Liver (tissue), 9 donors: ENCODE results near the gene EME1. TPM values are rescaled to one million over a fixed set of nuclear protein-coding genes. Genes with fewer than 3 reads are reported as not detected.

Source experiments
- DNase-seq: peaks from one replicate; pipeline ENCODE4 v3.0.0-alpha.2; 2017; ENCODE audit warnings: low spot score
- H3K27ac ChIP-seq, 2 donors: one replicate each; pipeline ENCODE4 v1.7.0; 2013; ENCODE audit warnings: inconsistent platforms in 2 of 2, low read length in 2 of 2, control low read depth in 1 of 2, low read depth in 1 of 2, mild to moderate bottlenecking in 1 of 2
- H3K27me3 ChIP-seq, 4 donors: one replicate each; pipeline versions ENCODE4 v1.6.1 to v1.7.0; 2013; ENCODE audit warnings: low read length in 3 of 4, inconsistent platforms in 1 of 4, mild to moderate bottlenecking in 1 of 4, moderate library complexity in 1 of 4; ENCODE audit not compliant: control insufficient read depth in 4 of 4, insufficient read depth in 4 of 4
- H3K36me3 ChIP-seq, 4 donors: one replicate each; pipeline versions ENCODE4 v1.6.1 to v1.7.0; 2013; ENCODE audit warnings: low read length in 3 of 4, mild to moderate bottlenecking in 3 of 4, low read depth in 1 of 4, moderate library complexity in 1 of 4; ENCODE audit not compliant: control insufficient read depth in 4 of 4, insufficient read depth in 3 of 4
- H3K4me1 ChIP-seq, 4 donors: one replicate each; pipeline versions ENCODE4 v1.6.1 to v1.7.0; 2013; ENCODE audit warnings: low read length in 3 of 4, mild to moderate bottlenecking in 3 of 4, moderate library complexity in 1 of 4; ENCODE audit not compliant: control insufficient read depth in 4 of 4, insufficient read depth in 4 of 4
- H3K4me3 ChIP-seq, 3 donors: one replicate each; pipeline versions ENCODE4 v1.6.1 to v1.7.0; 2013; ENCODE audit warnings: low read length in 3 of 3, control low read depth in 1 of 3, low read depth in 1 of 3, mild to moderate bottlenecking in 1 of 3
- H3K9ac ChIP-seq, 2 donors: one replicate each; pipeline ENCODE4 v1.7.0; 2013; ENCODE audit warnings: low read length in 2 of 2, mild to moderate bottlenecking in 2 of 2, moderate library complexity in 2 of 2, control low read depth in 1 of 2, low read depth in 1 of 2
- H3K9me3 ChIP-seq, 4 donors: one replicate each; pipeline versions ENCODE4 v1.6.1 to v1.7.0; 2013; ENCODE audit warnings: low read length in 3 of 4; ENCODE audit not compliant: control insufficient read depth in 4 of 4
- ATF3 ChIP-seq: IDR thresholded peaks from 2 replicates; pipeline ENCODE4 v1.6.1; 2016; ENCODE audit warnings: antibody characterized with exemption
- CTCF ChIP-seq: fragments of 150-350 bp; IDR thresholded peaks from 2 replicates; pipeline ENCODE4 v1.5.1; 2017; ENCODE audit warnings: improper control_type of control experiment, low read depth, low read length; ENCODE audit not compliant: missing input control
- EGR1 ChIP-seq, 2 donors: IDR thresholded peaks; 2 replicates each; pipeline ENCODE4 v1.6.1; 2016 to 2018; ENCODE audit warnings: antibody characterized with exemption in 2 of 2, low read depth in 2 of 2
- FOXA1 ChIP-seq: IDR thresholded peaks from 2 replicates; pipeline ENCODE4 v1.6.1; 2016; ENCODE audit warnings: antibody characterized with exemption
- FOXA2 ChIP-seq: IDR thresholded peaks from 2 replicates; pipeline ENCODE4 v1.6.1; 2016; ENCODE audit warnings: antibody characterized with exemption
- GABPA ChIP-seq, 2 donors: IDR thresholded peaks in 1 of 2; conservative IDR thresholded peaks in 1 of 2; 2 replicates each; pipeline ENCODE4 v1.6.1; 2016; ENCODE audit warnings: antibody characterized with exemption in 2 of 2, mild to moderate bottlenecking in 1 of 2, moderate library complexity in 1 of 2
- HNF4A ChIP-seq, 2 donors: conservative IDR thresholded peaks; 2 replicates each; pipeline ENCODE4 v1.6.1; 2016; ENCODE audit warnings: antibody characterized with exemption in 2 of 2, mild to moderate bottlenecking in 2 of 2
- HNF4G ChIP-seq: IDR thresholded peaks from 2 replicates; pipeline ENCODE4 v1.6.1; 2016; ENCODE audit warnings: antibody characterized with exemption
- NR2F2 ChIP-seq: IDR thresholded peaks from 2 replicates; pipeline ENCODE4 v1.6.1; 2016; ENCODE audit warnings: antibody characterized with exemption
- RAD21 ChIP-seq, 2 donors: IDR thresholded peaks; 2 replicates each; pipeline ENCODE4 v1.6.1; 2016; ENCODE audit warnings: antibody characterized with exemption in 2 of 2, mild to moderate bottlenecking in 2 of 2
- REST ChIP-seq: IDR thresholded peaks from 2 replicates; pipeline ENCODE4 v1.6.1; 2016; ENCODE audit warnings: antibody characterized with exemption, mild to moderate bottlenecking
- RXRA ChIP-seq, 2 donors: IDR thresholded peaks; 2 replicates each; pipeline ENCODE4 v1.6.1; 2017 to 2018; ENCODE audit warnings: antibody characterized with exemption in 2 of 2, mild to moderate bottlenecking in 1 of 2
- SP1 ChIP-seq: IDR thresholded peaks from 2 replicates; pipeline ENCODE4 v1.6.1; 2018; ENCODE audit warnings: antibody characterized with exemption, mild to moderate bottlenecking
- TAF1 ChIP-seq: conservative IDR thresholded peaks from 2 replicates; pipeline ENCODE4 v1.6.1; 2016; ENCODE audit warnings: antibody characterized with exemption, mild to moderate bottlenecking
- YY1 ChIP-seq: IDR thresholded peaks from 2 replicates; pipeline ENCODE4 v1.6.1; 2016; ENCODE audit warnings: antibody characterized with exemption, mild to moderate bottlenecking
- ZBTB33 ChIP-seq: IDR thresholded peaks from 2 replicates; pipeline ENCODE4 v1.6.1; 2016; ENCODE audit warnings: antibody characterized with exemption
- WGBS: extraction: QIAGEN DNeasy Blood & Tissue Kit; methylation state at CpG from one replicate; pipeline ENCODE4 v1.1.7; 2013; 5-methylcytosine and 5-hydroxymethylcytosine counted together
- polyA plus RNA-seq, 2 donors: library from polyadenylated mRNA; stranded (reverse) in 1 of 2; unstranded in 1 of 2; fragments of 200-250 nt in 1 of 2; fragments of >200 nt in 1 of 2; fragmentation: Nextera tagmentation in 1 of 2; extraction: Ambion mirVana in 1 of 2; gene quantifications; one replicate each; pipeline versions ENCODE4 v1.2.1 to v1.2.3, GENCODE V29; 2013 to 2015
- total RNA-seq, 2 donors: library from RNA; depleted of rRNA; stranded (reverse); fragments of >200 nt; gene quantifications; one replicate each; pipeline ENCODE4 v1.2.3, GENCODE V29; 2014
- donor health status: healthy.
- donor health status: healthy.
- donor health status: healthy.
- donor health status: healthy.
- donor health status: healthy.

EME1 gene
- total and polyA plus RNA-seq, 4 donors, result 0.08 to 3.4 (median 0.35) TPM

- TF ChIP-seq GABPA (IDR thresholded peaks at IDR 0.05 in 1 of 2, conservative IDR thresholded peaks at IDR 0.05 in 1 of 2), result no peak
- no peak for TF ChIP-seq ATF3
- no peak for TF ChIP-seq FOXA2
- DNase-seq, result no peak
- Histone ChIP-seq H3K9me3 (no peaks in the 10 kb centered on the region), H3K4me3 (no peak overlapping the region), H3K9ac (no peak overlapping the region), H3K27me3 (no peaks in the 10 kb centered on the region), H3K36me3 (peaks cover 8 to 54% (median 38%) of the 10 kb centered on the region in 4 donors), H3K4me1 (no peaks in the 10 kb centered on the region), H3K27ac (no peak overlapping the region)
- WGBS, result 95% methylated on average over 14 of the region's 14 CpGs
These were observed 7.2 kb upstream of the EME1 start for GRCh38 chr17:50365649-50366393.

GRCh38 chr17:50367401-50367800 lies 5.6 kb upstream of the EME1 start:
- WGBS, result 91% methylated on average over 1 of the region's 1 CpG
- H3K36me3 ChIP-seq, result peaks cover 8 to 52% (median 38%) of the 10 kb centered on the region in 4 donors
- TF ChIP-seq RXRA (IDR thresholded peaks at IDR 0.05) (no peak), CTCF (no peak), REST (no peak), FOXA1 (no peak), EGR1 (IDR thresholded peaks at IDR 0.05; ENCODE audit: low read depth in 2 of 2) (no peak), YY1 (no peak), SP1 (no peak)

GRCh38 chr17:50370052-50370451 lies 3.0 kb upstream of the EME1 start:
- Histone ChIP-seq H3K9ac (no peak overlapping the region), H3K4me3 (no peak overlapping the region), H3K27ac (no peak overlapping the region), H3K36me3 (peaks cover 8 to 52% (median 38%) of the 10 kb centered on the region in 4 donors), H3K4me1 (peaks cover 4 to 22% (median 14%) of the 10 kb centered on the region in 4 donors), H3K27me3 (no peaks in the 10 kb centered on the region), H3K9me3 (no peaks in the 10 kb centered on the region)
- no peak for DNase-seq
- 98% methylated on average over 5 of the region's 5 CpGs for WGBS
- no peak for TF ChIP-seq HNF4G
- TF ChIP-seq FOXA2, result no peak
- TF ChIP-seq RAD21 (IDR thresholded peaks at IDR 0.05), result no peak
- no peak for TF ChIP-seq TAF1
- TF ChIP-seq CTCF, result no peak
- no peak for TF ChIP-seq YY1
- TF ChIP-seq NR2F2, result no peak
- no peak for TF ChIP-seq ZBTB33
- no peak for TF ChIP-seq SP1
- no peak for TF ChIP-seq GABPA (IDR thresholded peaks at IDR 0.05 in 1 of 2, conservative IDR thresholded peaks at IDR 0.05 in 1 of 2)
- TF ChIP-seq HNF4A (conservative IDR thresholded peaks at IDR 0.05), result no peak
- no peak for TF ChIP-seq RXRA (IDR thresholded peaks at IDR 0.05)

More at GRCh38 chr17:50367401-50367800, 5.6 kb upstream of the EME1 start:
- Histone ChIP-seq H3K4me1 (peaks cover 4 to 14% (median 10%) of the 10 kb centered on the region in 4 donors), H3K9ac (no peak overlapping the region), H3K4me3 (no peak overlapping the region), H3K9me3 (no peaks in the 10 kb centered on the region), H3K27ac (no peak overlapping the region), H3K27me3 (no peaks in the 10 kb centered on the region)
- no peak for DNase-seq
